Activated CD8-positive, alpha-beta T cell treated with anti-CD3 and anti-CD28 coated beads for 36 hours (primary cell): ENCODE measurements around the gene CDC25A. TPM values are rescaled to one million over a fixed set of nuclear protein-coding genes. Genes with fewer than 3 reads are reported as not detected.
"Not testable (repeated sequence)": the region's sequence is repeated elsewhere in the genome, so short reads cannot be mapped to it uniquely, and the experiment has no call there.

Source experiments
- ATAC-seq: fragments of 200-7000 bp; cut with Tn5 transposase; one replicate; pipeline ENCODE4 v1.10.0; 2021; ENCODE audit warnings: mild to moderate bottlenecking, moderate library complexity
- CTCF ChIA-PET: fragments of 350-600 bp; sonication (Branson Sonifier 250); formaldehyde crosslinking; loops from one replicate; lab custom pipeline; 2021; ENCODE audit warnings: antibody characterized with exemption; lab: Charles Lee
- POLR2A ChIA-PET: fragments of 350-600 bp; sonication (Branson Sonifier 250); formaldehyde crosslinking; loops from one replicate; lab custom pipeline; 2021; ENCODE audit warnings: antibody characterized with exemption; lab: Charles Lee
- DNase-seq: peaks from one replicate; pipeline ENCODE4 v3.0.0-alpha.2; 2020
- H3K27ac Mint-ChIP-seq: one replicate; pipeline ENCODE4 v1.8.0; 2021; ENCODE audit warnings: mild to moderate bottlenecking, mixed read lengths
- H3K27me3 Mint-ChIP-seq: one replicate; pipeline ENCODE4 v1.8.0; 2021; ENCODE audit warnings: mixed read lengths
- H3K36me3 Mint-ChIP-seq: one replicate; pipeline ENCODE4 v1.8.0; 2021; ENCODE audit warnings: low read depth, mixed read lengths
- H3K4me1 Mint-ChIP-seq: one replicate; pipeline ENCODE4 v1.8.0; 2021; ENCODE audit warnings: low read depth, mixed read lengths
- H3K4me3 Mint-ChIP-seq: one replicate; pipeline ENCODE4 v1.8.0; 2021; ENCODE audit warnings: mild to moderate bottlenecking, moderate library complexity, mixed read lengths
- H3K9me3 Mint-ChIP-seq: one replicate; pipeline ENCODE4 v1.8.0; 2021; ENCODE audit warnings: mixed read lengths
- intact Hi-C: fragments of 100-400 bp; cut with micrococcal nuclease; formaldehyde crosslinking; loops from one replicate; pipeline ENCODE4 v1.10.0; 2022
- total RNA-seq, 2 experiments: library from RNA; stranded (reverse); gene quantifications; one replicate each; pipeline ENCODE4 v1.2.3, GENCODE V29; 2021
- TF ChIP-seq, protein P1 (sequence below): fragments of 200-600 bp; IDR thresholded peaks from one replicate; pipeline ENCODE4 v1.8.0; 2022; ENCODE audit warnings: antibody characterized with exemption, mild to moderate bottlenecking

CDC25A gene
- total RNA-seq, 2 experiments from 2014 or later, result 34.1 to 38.4 TPM

DNA sequence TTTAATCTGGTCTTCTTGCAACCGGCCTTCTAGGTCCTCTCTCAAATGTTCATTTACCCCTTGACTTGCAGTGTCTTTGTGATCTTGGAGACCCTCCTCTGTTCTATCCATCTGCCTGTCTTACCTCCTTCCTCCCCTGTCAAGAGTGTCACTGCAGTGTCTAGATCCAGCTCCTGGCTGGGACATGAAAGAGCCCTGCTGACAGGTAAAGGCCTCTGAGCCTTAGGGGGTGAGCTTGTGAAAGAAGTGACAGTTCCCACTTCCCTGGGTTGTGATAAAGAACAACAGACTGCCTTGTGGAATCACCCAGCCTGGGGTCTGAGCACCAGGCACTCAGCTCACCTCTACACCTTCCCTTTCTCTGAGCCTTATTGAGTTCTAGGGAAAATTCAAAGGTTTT lies 68.0 kb downstream of the CDC25A start:
- ChIA-PET POLR2A (no interaction called here), CTCF (no interaction called here)
- TF ChIP-seq, protein P1, sequence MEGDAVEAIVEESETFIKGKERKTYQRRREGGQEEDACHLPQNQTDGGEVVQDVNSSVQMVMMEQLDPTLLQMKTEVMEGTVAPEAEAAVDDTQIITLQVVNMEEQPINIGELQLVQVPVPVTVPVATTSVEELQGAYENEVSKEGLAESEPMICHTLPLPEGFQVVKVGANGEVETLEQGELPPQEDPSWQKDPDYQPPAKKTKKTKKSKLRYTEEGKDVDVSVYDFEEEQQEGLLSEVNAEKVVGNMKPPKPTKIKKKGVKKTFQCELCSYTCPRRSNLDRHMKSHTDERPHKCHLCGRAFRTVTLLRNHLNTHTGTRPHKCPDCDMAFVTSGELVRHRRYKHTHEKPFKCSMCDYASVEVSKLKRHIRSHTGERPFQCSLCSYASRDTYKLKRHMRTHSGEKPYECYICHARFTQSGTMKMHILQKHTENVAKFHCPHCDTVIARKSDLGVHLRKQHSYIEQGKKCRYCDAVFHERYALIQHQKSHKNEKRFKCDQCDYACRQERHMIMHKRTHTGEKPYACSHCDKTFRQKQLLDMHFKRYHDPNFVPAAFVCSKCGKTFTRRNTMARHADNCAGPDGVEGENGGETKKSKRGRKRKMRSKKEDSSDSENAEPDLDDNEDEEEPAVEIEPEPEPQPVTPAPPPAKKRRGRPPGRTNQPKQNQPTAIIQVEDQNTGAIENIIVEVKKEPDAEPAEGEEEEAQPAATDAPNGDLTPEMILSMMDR, result no peak
- ATAC-seq (no peak), DNase-seq (no peak)
- Mint-ChIP-seq H3K4me1 (no peaks in the 10 kb centered on the region), H3K9me3 (no peaks in the 10 kb centered on the region), H3K27ac (no peak overlapping the region), H3K4me3 (no peak overlapping the region), H3K36me3 (no peaks in the 10 kb centered on the region), H3K27me3 (no peaks in the 10 kb centered on the region)
- intact Hi-C loops, result no loop called here

DNA sequence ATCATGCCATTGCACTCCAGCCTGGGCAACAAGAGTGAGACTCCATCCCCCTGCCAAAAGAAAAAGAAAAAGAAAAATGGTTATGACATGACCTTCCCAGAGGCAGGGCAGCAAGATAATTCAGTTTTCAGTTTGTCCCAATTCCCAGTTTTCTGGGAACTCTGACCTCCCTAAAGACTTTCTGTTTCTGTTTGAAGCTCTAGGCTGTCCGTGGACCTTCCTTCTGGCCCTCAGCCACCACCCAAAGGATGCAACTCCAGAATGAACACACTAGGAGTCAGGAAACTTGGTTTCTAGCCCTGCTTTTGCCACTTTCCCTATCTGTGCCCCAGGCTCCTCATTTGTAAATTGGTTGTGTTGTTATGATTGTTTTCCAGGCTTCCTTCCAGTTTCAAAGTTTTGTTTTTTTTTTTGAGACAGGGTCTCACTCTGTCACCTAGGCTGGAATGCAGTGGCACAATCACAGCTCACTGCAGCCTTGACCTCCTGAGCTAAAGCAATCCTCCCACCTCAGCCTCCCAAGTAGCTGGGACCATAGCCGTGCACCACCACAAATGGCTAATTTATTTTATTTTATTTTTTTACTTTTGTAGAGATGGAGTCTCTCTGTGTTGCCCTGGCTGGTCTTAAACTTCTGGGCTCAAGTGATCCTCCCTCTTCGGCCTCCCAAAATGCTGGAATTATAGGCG lies 68.6 kb downstream of the CDC25A start:
- intact Hi-C loops, result no loop called here
- Mint-ChIP-seq H3K4me3 (no peak overlapping the region), H3K27me3 (no peaks in the 10 kb centered on the region), H3K4me1 (no peaks in the 10 kb centered on the region), H3K36me3 (no peaks in the 10 kb centered on the region), H3K9me3 (no peaks in the 10 kb centered on the region), H3K27ac (no peak overlapping the region)
- ChIA-PET CTCF (no interaction called here), POLR2A (no interaction called here)
- DNase-seq (no peak), ATAC-seq (no peak)
- TF ChIP-seq, protein P1, result no peak

DNA sequence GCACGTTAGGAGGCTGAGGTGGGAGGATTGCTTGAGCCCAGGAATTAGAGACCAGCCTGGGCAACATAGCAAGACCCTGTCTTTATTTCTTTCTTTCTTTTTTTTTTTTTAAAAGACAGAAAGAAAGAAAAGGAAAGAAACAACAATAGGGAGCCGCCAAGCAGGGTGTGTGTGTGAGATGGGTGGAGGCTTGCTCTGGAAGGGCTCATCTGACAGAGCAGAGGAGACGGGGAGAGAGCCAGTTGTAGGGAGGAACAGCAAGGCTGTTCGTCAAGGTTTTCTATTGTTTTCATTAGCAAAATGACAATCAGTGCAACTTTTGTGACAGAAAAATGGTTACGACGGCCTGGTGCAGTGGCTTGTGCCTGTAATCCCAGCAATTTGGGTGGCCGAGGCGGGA lies 69.3 kb downstream of the CDC25A start:
- TF ChIP-seq, protein P1, result no peak
- intact Hi-C loops, result no loop called here
- no peaks in the 10 kb centered on the region for H3K36me3 Mint-ChIP-seq

DNA sequence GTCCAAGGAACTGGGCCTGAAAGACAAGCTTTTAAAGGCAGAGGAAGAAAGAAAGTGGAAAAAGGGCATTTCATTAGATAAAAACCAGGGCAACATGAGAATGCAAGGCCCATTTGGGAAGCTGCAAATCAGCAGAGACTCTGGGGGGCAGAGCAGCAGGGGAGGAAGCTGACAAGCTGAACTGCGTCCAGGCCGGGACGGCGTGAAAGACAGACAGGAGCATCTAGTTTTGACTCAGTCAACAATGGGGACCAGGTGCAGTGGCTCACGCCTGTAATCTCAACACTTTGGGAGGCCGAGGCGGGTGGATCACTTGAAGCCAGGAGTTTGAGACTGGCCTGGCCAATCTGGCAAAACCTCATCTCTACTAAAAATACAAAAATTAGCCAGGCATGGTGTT lies 69.9 kb downstream of the CDC25A start:
- DNase-seq, result no peak
- Mint-ChIP-seq H3K4me3 (no peak overlapping the region), H3K27me3 (no peaks in the 10 kb centered on the region), H3K36me3 (no peaks in the 10 kb centered on the region), H3K9me3 (no peaks in the 10 kb centered on the region), H3K27ac (no peak overlapping the region), H3K4me1 (no peaks in the 10 kb centered on the region)
- intact Hi-C loops, result no loop called here
- ATAC-seq, result no peak
- TF ChIP-seq, protein P1, result no peak
- CTCF ChIA-PET, result interaction anchor here (1.0 kb wide), 1 partner anchor 33 kb away, joined by 3 read pairs; no protein-coding TSS in a partner anchor
- POLR2A ChIA-PET, result no interaction called here

More for the DNA sequence above, 69.3 kb downstream of the CDC25A start:
- ChIA-PET POLR2A (no interaction called here), CTCF (interaction anchor here (1.0 kb wide), 1 partner anchor 32 kb away, joined by 3 read pairs; no protein-coding TSS in a partner anchor)
- Mint-ChIP-seq H3K4me1 (no peaks in the 10 kb centered on the region), H3K27ac (no peak overlapping the region), H3K9me3 (no peaks in the 10 kb centered on the region), H3K27me3 (no peaks in the 10 kb centered on the region), H3K4me3 (no peak overlapping the region)
- DNase-seq, result no peak
- no peak for ATAC-seq

DNA sequence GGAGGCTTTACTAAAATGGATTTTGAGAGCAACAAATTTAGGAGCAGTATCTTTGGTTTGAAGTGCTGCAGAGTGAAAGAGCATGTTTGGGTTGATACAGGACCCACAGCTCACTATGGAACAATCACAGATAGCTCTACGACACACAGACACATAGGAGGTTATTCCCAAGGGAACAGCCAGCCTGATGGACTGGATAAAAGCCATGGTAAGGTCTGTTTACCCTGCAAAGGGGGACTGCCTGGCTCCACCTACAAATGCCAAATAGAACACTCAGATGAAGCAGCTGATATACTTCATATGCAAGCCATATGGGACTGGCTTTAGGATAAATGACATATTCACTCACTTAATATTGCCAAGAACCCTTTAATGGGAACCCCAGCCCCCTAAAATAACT lies 75.4 kb downstream of the CDC25A start:
- peaks cover 3% of the 10 kb centered on the region for H3K9me3 Mint-ChIP-seq
- CTCF ChIA-PET, result interaction anchor here (0.9 kb wide), 1 partner anchor 238 kb away, joined by 3 read pairs; no protein-coding TSS in a partner anchor
- H3K27me3 Mint-ChIP-seq, result no peaks in the 10 kb centered on the region
- peaks cover 10% of the 10 kb centered on the region for H3K4me1 Mint-ChIP-seq
- no peak for DNase-seq
- TF ChIP-seq, protein P1, result no peak
- intact Hi-C loops, result no loop called here
- H3K36me3 Mint-ChIP-seq, result no peaks in the 10 kb centered on the region
- no peak overlapping the region for H3K4me3 Mint-ChIP-seq
- ATAC-seq, result no peak
- H3K27ac Mint-ChIP-seq, result peak overlapping the region; percentile 6
- POLR2A ChIA-PET, result interaction anchor here (0.6 to 1.1 kb wide), 2 partner anchors 71 to 86 kb away, joined by 3 read pairs; no protein-coding TSS in a partner anchor

DNA sequence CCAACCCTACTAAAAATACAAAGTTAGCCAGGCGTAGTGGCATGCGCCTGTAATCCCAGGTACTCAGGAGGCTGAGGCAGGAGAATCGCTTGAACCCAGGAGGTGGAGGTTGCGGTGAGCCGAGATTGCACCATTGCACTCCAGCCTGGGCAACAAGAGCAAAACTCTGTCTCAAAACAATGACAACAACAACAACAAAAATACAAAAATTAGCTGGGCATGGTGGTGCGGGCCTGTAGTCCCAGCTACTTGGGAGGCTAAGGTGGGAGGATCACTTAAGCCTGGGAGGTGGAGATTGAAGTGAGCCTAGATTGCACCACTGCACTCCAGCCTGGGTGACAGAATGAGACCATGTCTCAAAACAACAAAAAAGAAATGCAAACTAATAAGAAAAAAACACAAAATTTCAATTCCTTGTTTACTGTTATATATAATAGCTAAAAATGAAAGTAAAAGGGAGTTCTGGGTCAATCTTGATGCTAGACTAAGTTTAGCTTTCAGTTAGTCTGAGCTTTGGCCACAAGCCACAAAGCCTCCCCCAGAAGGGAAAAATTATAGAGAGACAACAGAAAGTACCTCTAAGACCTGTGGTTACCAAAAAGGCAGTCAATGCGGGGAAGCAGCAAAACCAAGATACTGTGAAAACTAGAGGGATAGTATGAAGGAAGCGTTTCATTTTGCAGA lies 76.0 kb downstream of the CDC25A start:
- Mint-ChIP-seq H3K4me1 (peaks cover 10% of the 10 kb centered on the region), H3K27ac (peak overlapping the region; percentile 6)
- H3K36me3 Mint-ChIP-seq, H3K4me3 Mint-ChIP-seq, H3K9me3 Mint-ChIP-seq, intact Hi-C loops, H3K27me3 Mint-ChIP-seq: not testable (repeated sequence)
- peak; percentile 87 for DNase-seq
- ChIA-PET CTCF (interaction anchor here (0.7 to 0.9 kb wide), 2 partner anchors 16 to 237 kb away, joined by 3 read pairs; no protein-coding TSS in a partner anchor), POLR2A (interaction anchor here (0.6 to 1.1 kb wide), 2 partner anchors 70 to 87 kb away, joined by 3 read pairs; no protein-coding TSS in a partner anchor)
- peak; percentile 91 for ATAC-seq
